ENCODE measurements around the gene PITHD1.

DNA sequence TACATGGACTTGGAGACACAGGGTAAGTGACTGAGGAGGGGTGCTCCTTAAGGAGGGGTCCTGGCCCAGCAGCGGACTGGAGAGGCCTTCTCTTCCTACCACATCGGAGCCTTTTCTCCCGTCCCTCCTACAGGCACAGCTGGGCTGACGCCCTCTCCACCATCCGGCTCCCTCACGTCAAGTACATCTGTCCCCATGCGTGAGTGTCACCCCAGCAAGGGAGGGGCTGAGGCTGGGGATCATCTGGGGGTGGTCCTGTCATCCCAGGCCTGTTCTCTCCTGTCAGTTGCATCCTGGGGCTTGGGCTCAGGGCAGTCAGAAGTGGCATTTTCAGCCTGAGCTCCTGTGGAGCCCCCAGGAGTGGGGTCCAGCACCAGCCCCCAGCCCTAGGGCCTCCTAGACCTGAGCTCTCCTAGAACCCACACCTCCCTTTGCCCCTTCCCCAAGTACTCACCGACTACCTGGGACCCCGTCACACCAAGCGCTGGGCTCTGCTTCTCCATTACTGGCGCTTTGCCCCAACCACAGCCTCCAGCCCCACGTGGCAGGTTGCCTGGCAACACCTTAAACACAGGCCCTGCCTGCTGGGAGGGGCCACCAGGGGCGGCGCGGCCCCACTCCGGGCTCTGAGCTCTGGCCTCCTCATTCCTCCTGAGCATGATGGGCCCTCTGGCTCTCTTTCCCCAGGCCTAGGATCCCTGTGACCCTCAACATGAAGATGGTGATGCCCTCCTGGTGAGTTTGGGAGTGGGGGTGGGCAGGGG lies 15.0 kb downstream of the PITHD1 start:
- TF ChIP-seq, protein P1, sequence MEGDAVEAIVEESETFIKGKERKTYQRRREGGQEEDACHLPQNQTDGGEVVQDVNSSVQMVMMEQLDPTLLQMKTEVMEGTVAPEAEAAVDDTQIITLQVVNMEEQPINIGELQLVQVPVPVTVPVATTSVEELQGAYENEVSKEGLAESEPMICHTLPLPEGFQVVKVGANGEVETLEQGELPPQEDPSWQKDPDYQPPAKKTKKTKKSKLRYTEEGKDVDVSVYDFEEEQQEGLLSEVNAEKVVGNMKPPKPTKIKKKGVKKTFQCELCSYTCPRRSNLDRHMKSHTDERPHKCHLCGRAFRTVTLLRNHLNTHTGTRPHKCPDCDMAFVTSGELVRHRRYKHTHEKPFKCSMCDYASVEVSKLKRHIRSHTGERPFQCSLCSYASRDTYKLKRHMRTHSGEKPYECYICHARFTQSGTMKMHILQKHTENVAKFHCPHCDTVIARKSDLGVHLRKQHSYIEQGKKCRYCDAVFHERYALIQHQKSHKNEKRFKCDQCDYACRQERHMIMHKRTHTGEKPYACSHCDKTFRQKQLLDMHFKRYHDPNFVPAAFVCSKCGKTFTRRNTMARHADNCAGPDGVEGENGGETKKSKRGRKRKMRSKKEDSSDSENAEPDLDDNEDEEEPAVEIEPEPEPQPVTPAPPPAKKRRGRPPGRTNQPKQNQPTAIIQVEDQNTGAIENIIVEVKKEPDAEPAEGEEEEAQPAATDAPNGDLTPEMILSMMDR (IDR thresholded peaks at IDR 0.05) = no peak
- no peak for TF ChIP-seq POLR2A (IDR thresholded peaks at IDR 0.05)

Data from lower leg skin (tissue), 3 donors.